ENCODE data around the gene KIF13A. TPM values are rescaled to one million over a fixed set of nuclear protein-coding genes. Genes with fewer than 3 reads are reported as not detected.
"Not testable (repeated sequence)": the region's sequence is repeated elsewhere in the genome, so short reads cannot be mapped to it uniquely, and the experiment has no call there.

The KIF13A gene
- total RNA-seq, 1 experiment from 2014 or later, result 52.2 TPM

DNA sequence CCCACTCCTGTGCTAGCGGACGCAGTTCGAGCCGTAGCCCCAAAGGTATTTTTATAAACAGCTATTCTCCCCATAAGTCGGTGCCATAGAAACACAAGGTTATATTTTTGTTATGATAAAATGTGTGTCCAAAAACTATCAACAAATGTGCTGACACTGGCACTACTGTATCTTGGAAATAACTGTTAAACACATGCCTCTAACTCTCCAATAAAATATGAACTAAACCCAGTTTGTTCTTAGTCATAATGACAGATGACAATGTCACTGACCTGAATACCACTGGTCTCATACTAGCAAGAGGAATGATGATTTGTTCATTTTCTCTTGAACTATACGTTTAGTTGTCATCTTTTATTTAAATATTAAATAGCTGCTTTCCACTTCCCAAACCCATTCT lies 229.3 kb downstream of the KIF13A start:
- no peaks in the 10 kb centered on the region for H3F3A ChIP-seq (ENCODE audit: insufficient read depth, low read depth)
- no peak for TF ChIP-seq EZH2 (IDR thresholded peaks at IDR 0.05; ENCODE audit: low read depth)
- TF ChIP-seq, protein P1, sequence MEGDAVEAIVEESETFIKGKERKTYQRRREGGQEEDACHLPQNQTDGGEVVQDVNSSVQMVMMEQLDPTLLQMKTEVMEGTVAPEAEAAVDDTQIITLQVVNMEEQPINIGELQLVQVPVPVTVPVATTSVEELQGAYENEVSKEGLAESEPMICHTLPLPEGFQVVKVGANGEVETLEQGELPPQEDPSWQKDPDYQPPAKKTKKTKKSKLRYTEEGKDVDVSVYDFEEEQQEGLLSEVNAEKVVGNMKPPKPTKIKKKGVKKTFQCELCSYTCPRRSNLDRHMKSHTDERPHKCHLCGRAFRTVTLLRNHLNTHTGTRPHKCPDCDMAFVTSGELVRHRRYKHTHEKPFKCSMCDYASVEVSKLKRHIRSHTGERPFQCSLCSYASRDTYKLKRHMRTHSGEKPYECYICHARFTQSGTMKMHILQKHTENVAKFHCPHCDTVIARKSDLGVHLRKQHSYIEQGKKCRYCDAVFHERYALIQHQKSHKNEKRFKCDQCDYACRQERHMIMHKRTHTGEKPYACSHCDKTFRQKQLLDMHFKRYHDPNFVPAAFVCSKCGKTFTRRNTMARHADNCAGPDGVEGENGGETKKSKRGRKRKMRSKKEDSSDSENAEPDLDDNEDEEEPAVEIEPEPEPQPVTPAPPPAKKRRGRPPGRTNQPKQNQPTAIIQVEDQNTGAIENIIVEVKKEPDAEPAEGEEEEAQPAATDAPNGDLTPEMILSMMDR (conservative IDR thresholded peaks at IDR 0.05), result no peak
- CTCF ChIA-PET, result interaction anchor here (0.6 kb wide), 1 partner anchor 590 kb away, joined by 8 read pairs; no protein-coding TSS in a partner anchor
- POLR2A ChIA-PET (ENCODE audit: unreplicated experiment), result interaction anchor here (0.6 to 0.9 kb wide), 3 partner anchors 71 to 696 kb away, joined by 3 to 11 read pairs (median 7); no protein-coding TSS in a partner anchor
- H3K79me2 ChIP-seq (ENCODE audit: low read depth), result no peaks in the 10 kb centered on the region
- no peaks in the 10 kb centered on the region for H4K20me1 ChIP-seq (ENCODE audit: insufficient read depth)
- intact Hi-C loops (cut with micrococcal nuclease; ENCODE audit: unreplicated experiment), result loop anchor here (5.0 kb wide), 1 partner anchor 56 kb away; no protein-coding TSS in a partner anchor
- H3K9me3 ChIP-seq (ENCODE audit: insufficient read depth, low read depth), result no peaks in the 10 kb centered on the region
- H3K4me2 ChIP-seq, result no peak overlapping the region
- BruUV-seq (replicated peaks), result no TSS peak
- H3K27me3 ChIP-seq (ENCODE audit: insufficient read depth, low read depth), result no peaks in the 10 kb centered on the region
- no peaks in the 10 kb centered on the region for H3K9me2 ChIP-seq (ENCODE audit: insufficient read depth)
- H3K4me3 ChIP-seq, result no peak overlapping the region
- H3K27ac ChIP-seq, result no peak overlapping the region
- no peak overlapping the region for H2AFZ ChIP-seq
- DNase-seq, result no peak
- H3K36me3 ChIP-seq (ENCODE audit: low read depth), result no peaks in the 10 kb centered on the region
- no peaks in the 10 kb centered on the region for H3K4me1 ChIP-seq (replicated peaks; ENCODE audit: insufficient read depth)

DNA sequence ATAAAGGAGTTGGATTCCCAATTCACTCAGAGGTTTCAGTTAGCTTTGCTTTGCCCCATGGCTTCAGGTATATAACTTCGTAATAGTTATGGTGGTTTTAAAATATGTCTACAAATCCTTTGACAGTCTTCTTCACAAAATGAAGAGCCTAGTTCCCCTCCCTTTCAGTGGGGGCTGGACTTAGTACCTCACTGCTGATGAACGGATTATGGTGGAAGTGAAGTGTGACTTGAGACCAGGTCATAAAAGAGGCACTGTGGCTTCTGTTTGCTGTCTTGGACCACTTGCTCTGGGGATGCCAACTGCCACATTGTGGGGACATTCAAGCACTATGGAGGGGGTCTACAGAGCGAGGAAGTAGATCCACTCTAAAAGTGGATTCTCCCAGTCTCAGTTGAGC lies 233.2 kb downstream of the KIF13A start:
- Histone ChIP-seq H3K27ac (no peak overlapping the region), H3K9me2 (ENCODE audit: insufficient read depth) (no peaks in the 10 kb centered on the region), H3K4me2 (no peak overlapping the region), H3K9me3 (ENCODE audit: insufficient read depth, low read depth) (no peaks in the 10 kb centered on the region), H3K27me3 (ENCODE audit: insufficient read depth, low read depth) (no peaks in the 10 kb centered on the region), H4K20me1 (ENCODE audit: insufficient read depth) (no peaks in the 10 kb centered on the region), H3K36me3 (ENCODE audit: low read depth) (no peaks in the 10 kb centered on the region), H3K4me1 (replicated peaks; ENCODE audit: insufficient read depth) (no peaks in the 10 kb centered on the region), H3K79me2 (ENCODE audit: low read depth) (no peaks in the 10 kb centered on the region), H2AFZ (no peak overlapping the region), H3K4me3 (no peak overlapping the region), H3F3A (ENCODE audit: insufficient read depth, low read depth) (no peaks in the 10 kb centered on the region; the same call in 1 of the 2 replicates)
- BruUV-seq (replicated peaks), result no TSS peak
- ChIA-PET CTCF (no interaction called here), POLR2A (ENCODE audit: unreplicated experiment) (no interaction called here)
- intact Hi-C loops (cut with micrococcal nuclease; ENCODE audit: unreplicated experiment), result no loop called here
- no peak for DNase-seq
- TF ChIP-seq EZH2 (IDR thresholded peaks at IDR 0.05; ENCODE audit: low read depth), result no peak
- TF ChIP-seq, protein P1 (conservative IDR thresholded peaks at IDR 0.05), result no peak

DNA sequence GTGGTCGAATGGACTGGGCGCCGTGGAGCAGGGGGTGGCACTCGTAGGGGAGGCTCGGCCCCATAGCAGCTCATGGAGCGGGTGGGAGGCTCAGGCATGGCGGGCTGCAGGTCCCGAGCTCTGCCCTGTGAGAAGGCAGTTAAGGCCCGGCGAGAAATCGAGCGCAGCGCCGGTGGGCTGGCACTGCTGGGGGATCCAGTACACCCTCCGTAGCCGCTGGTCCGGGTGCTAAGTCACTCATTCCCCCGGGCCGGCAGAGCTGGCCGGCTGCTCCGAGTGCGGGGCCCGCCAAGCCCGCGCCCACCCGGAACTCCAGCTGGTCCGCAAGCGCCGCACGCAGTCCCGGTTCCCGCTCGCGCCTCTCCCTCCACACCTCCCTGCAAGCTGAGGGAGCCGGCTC lies 242.1 kb downstream of the KIF13A start:
- intact Hi-C loops (cut with micrococcal nuclease; ENCODE audit: unreplicated experiment); H3K36me3 ChIP-seq (ENCODE audit: low read depth); H3K79me2 ChIP-seq (ENCODE audit: low read depth); H3K4me3 ChIP-seq; BruUV-seq (replicated peaks); H2AFZ ChIP-seq; H3K27ac ChIP-seq; H3K9me2 ChIP-seq (ENCODE audit: insufficient read depth); H3K4me2 ChIP-seq; H3K4me1 ChIP-seq (replicated peaks; ENCODE audit: insufficient read depth); H3K9me3 ChIP-seq (ENCODE audit: insufficient read depth, low read depth); POLR2A ChIA-PET (ENCODE audit: unreplicated experiment); CTCF ChIA-PET; H3K27me3 ChIP-seq (ENCODE audit: insufficient read depth, low read depth); H4K20me1 ChIP-seq (ENCODE audit: insufficient read depth); DNase-seq; H3F3A ChIP-seq (ENCODE audit: insufficient read depth, low read depth): not testable (repeated sequence)

DNA sequence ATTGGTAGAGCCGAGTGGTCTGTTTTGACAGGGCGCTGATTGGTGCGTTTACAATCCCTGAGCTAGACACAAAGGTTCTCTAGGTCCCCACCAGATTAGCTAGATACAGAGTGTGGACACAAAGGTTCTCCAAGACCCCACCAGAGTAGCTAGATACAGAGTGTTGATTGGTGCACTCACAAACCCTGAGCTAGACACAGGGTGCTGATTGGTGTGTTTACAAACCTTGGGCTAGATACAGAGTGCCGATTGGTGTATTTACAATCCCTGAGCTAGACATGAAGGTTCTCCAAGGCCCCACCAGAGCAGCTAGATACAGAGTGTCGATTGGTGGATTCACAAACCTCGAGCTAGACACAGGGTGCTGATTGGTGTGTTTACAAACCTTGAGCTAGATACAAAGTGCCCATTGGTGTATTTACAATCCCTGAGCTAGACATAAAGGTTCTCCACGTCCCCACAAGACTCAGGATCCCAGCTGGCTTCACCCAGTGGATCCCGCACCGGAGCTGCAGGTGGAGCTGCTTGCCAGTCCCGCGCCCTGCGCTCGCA lies 242.6 kb downstream of the KIF13A start:
- H3K4me3 ChIP-seq; H3K27ac ChIP-seq; H4K20me1 ChIP-seq (ENCODE audit: insufficient read depth); H3K9me3 ChIP-seq (ENCODE audit: insufficient read depth, low read depth); H2AFZ ChIP-seq; intact Hi-C loops (cut with micrococcal nuclease; ENCODE audit: unreplicated experiment); H3K79me2 ChIP-seq (ENCODE audit: low read depth); H3K4me2 ChIP-seq; H3K9me2 ChIP-seq (ENCODE audit: insufficient read depth); H3F3A ChIP-seq (ENCODE audit: insufficient read depth, low read depth); H3K27me3 ChIP-seq (ENCODE audit: insufficient read depth, low read depth); BruUV-seq (replicated peaks); H3K36me3 ChIP-seq (ENCODE audit: low read depth); DNase-seq; CTCF ChIA-PET; H3K4me1 ChIP-seq (replicated peaks; ENCODE audit: insufficient read depth): not testable (repeated sequence)
- POLR2A ChIA-PET (ENCODE audit: unreplicated experiment), result interaction anchor here (0.6 kb wide), 1 partner anchor 33 kb away, joined by 4 read pairs; no protein-coding TSS in a partner anchor
